BLaER1 (cell line): ENCODE data around the gene TBK1.
"Not testable (repeated sequence)": the region's sequence is repeated elsewhere in the genome, so short reads cannot be mapped to it uniquely, and the experiment has no call there.

ENCODE experiments used
- H3K27ac ChIP-seq: shearing (Covaris generic); formaldehyde crosslinking; 2 replicates; pipeline ENCODE4 v1.8.1; 2022
- H3K27me3 ChIP-seq: shearing (Covaris generic); formaldehyde crosslinking; 2 replicates; pipeline ENCODE4 v1.8.1; 2022
- H3K36me3 ChIP-seq: shearing (Covaris generic); formaldehyde crosslinking; 2 replicates; pipeline ENCODE4 v1.8.1; 2022
- H3K4me1 ChIP-seq: shearing (Covaris generic); formaldehyde crosslinking; 2 replicates; pipeline ENCODE4 v1.8.1; 2022
- H3K4me2 ChIP-seq: shearing (Covaris generic); formaldehyde crosslinking; 2 replicates; pipeline ENCODE4 v1.8.1; 2022
- H3K4me3 ChIP-seq: shearing (Covaris generic); formaldehyde crosslinking; 2 replicates; pipeline ENCODE4 v1.8.1; 2022
- H3K9ac ChIP-seq: shearing (Covaris generic); formaldehyde crosslinking; 2 replicates; pipeline ENCODE4 v1.8.1; 2022
- H3K9me3 ChIP-seq: shearing (Covaris generic); formaldehyde crosslinking; 2 replicates; pipeline ENCODE4 v1.8.1; 2022
- H4K20me1 ChIP-seq: shearing (Covaris generic); formaldehyde crosslinking; 2 replicates; pipeline ENCODE4 v1.8.1; 2022
- Cebpa-rat ChIP-seq: shearing (Covaris generic); IDR thresholded peaks from 2 replicates; pipeline ENCODE4 v1.8.1; 2022

The TBK1 gene

GRCh38 chr12:64521833-64522232 lies 69.9 kb downstream of the TBK1 start:
- H3K4me1 ChIP-seq = peaks cover 26% of the 10 kb centered on the region; the same call in 1 of the 2 replicates
- TF ChIP-seq Cebpa-rat = no peak
- peak overlapping the region; percentile 15; the same call in 1 of the 2 replicates for H3K4me2 ChIP-seq
- no peaks in the 10 kb centered on the region for H3K36me3 ChIP-seq
- no peak overlapping the region for H3K4me3 ChIP-seq
- H3K27ac ChIP-seq = 0 out of 2 replicates have a peak overlapping the region, but pooled peaks have one; percentile 19
- H3K27me3 ChIP-seq = no peaks in the 10 kb centered on the region
- no peaks in the 10 kb centered on the region for H3K9me3 ChIP-seq
- no peak overlapping the region for H3K9ac ChIP-seq
- no peaks in the 10 kb centered on the region for H4K20me1 ChIP-seq

DNA sequence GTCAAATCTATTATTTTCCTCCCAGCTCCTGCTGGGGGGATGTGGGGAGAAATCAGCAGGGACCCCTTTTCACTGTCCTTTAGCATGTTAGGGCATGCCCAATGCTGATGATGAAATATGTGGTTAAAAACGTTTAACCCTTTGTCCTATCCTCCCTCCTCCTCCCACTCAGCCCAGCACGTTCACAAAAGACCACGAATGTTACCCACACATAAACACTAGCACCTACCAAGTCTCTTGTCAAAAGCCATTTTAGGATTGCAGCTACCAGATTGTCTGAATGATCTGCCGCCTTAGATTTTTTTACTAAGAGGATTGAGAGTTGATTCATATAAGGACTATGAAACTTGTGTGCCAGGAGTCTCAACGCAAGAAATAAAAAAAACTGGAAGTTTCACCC lies 70.4 kb downstream of the TBK1 start:
- Histone ChIP-seq H4K20me1 (no peaks in the 10 kb centered on the region), H3K9ac (no peak overlapping the region; the same call in 1 of the 2 replicates), H3K36me3 (no peaks in the 10 kb centered on the region), H3K4me3 (no peak overlapping the region), H3K4me1 (peaks cover 26% of the 10 kb centered on the region; the same call in 1 of the 2 replicates), H3K9me3 (no peaks in the 10 kb centered on the region), H3K4me2 (peak overlapping the region; percentile 15; the same call in 1 of the 2 replicates), H3K27ac (peak overlapping the region; percentile 27), H3K27me3 (no peaks in the 10 kb centered on the region)
- no peak for TF ChIP-seq Cebpa-rat

GRCh38 chr12:64522807-64523206 lies 70.9 kb downstream of the TBK1 start:
- Histone ChIP-seq H3K9me3 (no peaks in the 10 kb centered on the region), H3K27me3 (no peaks in the 10 kb centered on the region), H4K20me1 (no peaks in the 10 kb centered on the region), H3K4me3 (no peak overlapping the region), H3K4me2 (peak overlapping the region; percentile 15; the same call in 1 of the 2 replicates), H3K9ac (no peak overlapping the region), H3K27ac (peak overlapping the region; percentile 27), H3K36me3 (no peaks in the 10 kb centered on the region), H3K4me1 (peaks cover 26% of the 10 kb centered on the region; the same call in 1 of the 2 replicates)
- TF ChIP-seq Cebpa-rat = no peak

GRCh38 chr12:64523565-64524444 lies 71.9 kb downstream of the TBK1 start:
- H3K36me3 ChIP-seq, H3K27me3 ChIP-seq, H4K20me1 ChIP-seq, H3K9ac ChIP-seq, H3K27ac ChIP-seq, H3K4me3 ChIP-seq, H3K9me3 ChIP-seq, H3K4me2 ChIP-seq: not testable (repeated sequence)
- peaks cover 26% of the 10 kb centered on the region; the same call in 1 of the 2 replicates for H3K4me1 ChIP-seq

DNA sequence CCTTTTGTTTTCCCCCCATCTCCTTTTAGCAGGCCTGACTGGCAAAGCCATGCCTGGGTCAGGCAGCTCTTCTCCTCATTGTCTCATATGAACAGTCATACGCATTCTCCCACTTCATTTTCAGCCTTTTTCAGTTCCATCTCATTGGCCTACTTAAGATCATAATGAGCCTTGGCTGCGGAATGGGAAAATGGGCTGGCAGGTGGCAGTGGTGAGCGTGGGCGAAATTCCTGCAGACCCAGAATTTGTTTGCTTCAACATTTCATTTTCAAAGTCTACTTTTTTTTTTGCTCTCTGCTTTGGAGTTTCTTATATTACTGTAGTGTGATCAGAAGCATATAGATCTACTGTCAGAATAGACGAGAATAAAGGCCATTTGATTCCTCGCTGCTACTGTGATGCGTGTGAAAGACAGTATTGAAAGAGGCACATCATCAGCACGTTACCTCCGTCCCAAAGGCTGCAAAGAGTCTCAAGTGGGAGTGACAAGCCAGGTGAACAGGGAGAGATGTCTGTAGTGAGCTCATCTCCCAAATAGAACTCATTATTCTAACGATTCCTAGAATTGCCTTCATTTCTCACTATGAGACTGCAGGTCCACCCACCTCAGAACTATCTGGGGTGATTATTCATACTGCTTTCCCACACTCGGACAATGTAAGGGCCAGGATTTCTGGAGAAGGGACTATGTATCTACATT lies 73.7 kb downstream of the TBK1 start:
- H3K4me2 ChIP-seq = no peak overlapping the region
- no peaks in the 10 kb centered on the region for H4K20me1 ChIP-seq
- H3K9me3 ChIP-seq = no peaks in the 10 kb centered on the region
- H3K4me3 ChIP-seq = no peak overlapping the region
- no peaks in the 10 kb centered on the region for H3K27me3 ChIP-seq
- H3K27ac ChIP-seq = no peak overlapping the region
- H3K36me3 ChIP-seq = no peaks in the 10 kb centered on the region
- TF ChIP-seq Cebpa-rat = no peak
- no peak overlapping the region for H3K9ac ChIP-seq
- H3K4me1 ChIP-seq = peaks cover 20% of the 10 kb centered on the region; the same call in 1 of the 2 replicates

DNA sequence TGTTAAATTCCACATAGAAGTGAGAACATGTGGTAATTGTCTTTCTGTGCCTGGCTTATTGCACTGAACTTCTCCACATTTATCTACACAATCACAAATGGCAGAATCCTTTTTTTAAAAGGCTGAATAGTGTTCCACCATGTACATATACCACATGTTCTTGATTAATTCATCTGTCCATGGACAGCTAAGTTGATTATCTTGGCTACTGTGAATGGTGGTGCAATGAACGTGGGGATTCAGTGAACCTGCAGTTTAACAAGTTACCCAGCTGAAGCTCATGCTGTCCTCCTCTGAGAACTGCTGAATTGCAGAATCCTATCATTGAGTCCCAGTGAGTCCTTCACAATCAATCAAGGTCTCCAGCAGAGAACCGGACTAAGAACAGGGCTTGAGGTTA lies 74.9 kb downstream of the TBK1 start:
- Histone ChIP-seq H3K4me3 (no peak overlapping the region), H3K4me2 (no peak overlapping the region), H4K20me1 (no peaks in the 10 kb centered on the region), H3K27me3 (no peaks in the 10 kb centered on the region), H3K9ac (no peak overlapping the region), H3K9me3 (no peaks in the 10 kb centered on the region), H3K27ac (no peak overlapping the region), H3K4me1 (peaks cover 10% of the 10 kb centered on the region; the same call in 1 of the 2 replicates), H3K36me3 (no peaks in the 10 kb centered on the region)
- no peak for TF ChIP-seq Cebpa-rat

GRCh38 chr12:64528616-64529015 lies 76.7 kb downstream of the TBK1 start:
- H3K9ac ChIP-seq = no peak overlapping the region
- H3K27me3 ChIP-seq = no peaks in the 10 kb centered on the region
- H3K4me2 ChIP-seq = no peak overlapping the region
- H3K27ac ChIP-seq = no peak overlapping the region
- TF ChIP-seq Cebpa-rat = no peak
- no peaks in the 10 kb centered on the region for H4K20me1 ChIP-seq
- H3K4me3 ChIP-seq = no peak overlapping the region
- H3K36me3 ChIP-seq = no peaks in the 10 kb centered on the region
- no peaks in the 10 kb centered on the region for H3K4me1 ChIP-seq
- H3K9me3 ChIP-seq = no peaks in the 10 kb centered on the region

DNA sequence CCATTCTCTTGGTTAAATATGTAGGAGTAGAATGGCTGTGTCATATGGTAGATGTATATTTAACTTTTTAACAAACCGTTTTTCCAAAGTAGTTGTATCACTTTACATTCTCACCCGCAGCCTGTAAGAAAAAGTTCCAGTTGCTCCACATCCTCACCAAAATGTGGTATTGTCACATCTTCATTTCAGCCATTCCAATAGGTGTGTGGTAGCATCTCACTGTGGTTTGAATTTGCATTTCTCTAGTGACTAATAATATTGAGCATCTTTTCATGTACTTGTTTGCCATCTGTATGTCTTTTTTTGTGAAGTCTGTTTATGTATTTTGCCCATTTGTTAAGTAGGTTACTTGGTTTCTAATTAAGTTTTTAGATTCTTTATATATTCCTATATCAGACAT lies 78.6 kb downstream of the TBK1 start:
- Histone ChIP-seq H4K20me1 (no peaks in the 10 kb centered on the region), H3K4me3 (no peak overlapping the region), H3K9me3 (no peaks in the 10 kb centered on the region), H3K4me2 (no peak overlapping the region), H3K36me3 (no peaks in the 10 kb centered on the region), H3K4me1 (no peaks in the 10 kb centered on the region), H3K27ac (no peak overlapping the region), H3K27me3 (no peaks in the 10 kb centered on the region), H3K9ac (no peak overlapping the region)
- TF ChIP-seq Cebpa-rat = no peak

GRCh38 chr12:64531665-64532334 lies 79.9 kb downstream of the TBK1 start:
- no peak for TF ChIP-seq Cebpa-rat
- no peaks in the 10 kb centered on the region for H3K9me3 ChIP-seq
- no peaks in the 10 kb centered on the region for H3K36me3 ChIP-seq
- no peak overlapping the region for H3K27ac ChIP-seq
- no peak overlapping the region for H3K4me3 ChIP-seq
- no peaks in the 10 kb centered on the region for H3K4me1 ChIP-seq
- no peaks in the 10 kb centered on the region for H4K20me1 ChIP-seq
- H3K27me3 ChIP-seq = no peaks in the 10 kb centered on the region
- no peak overlapping the region for H3K4me2 ChIP-seq
- no peak overlapping the region for H3K9ac ChIP-seq
